MM.1S (cell line): ENCODE data around the gene SMG7.

ENCODE experiments used
- CTCF ChIP-seq: fragments of 300-600 bp; sonication (generic); IDR thresholded peaks from 2 replicates; pipeline ENCODE4 v1.5.1; 2016; ENCODE audit warnings: antibody characterized with exemption, low read length, mixed read lengths
- EZH2 ChIP-seq: fragments of 300-600 bp; sonication (generic); optimal IDR thresholded peaks from 2 replicates; pipeline ENCODE3; 2017; ENCODE audit warnings: low read depth, mild to moderate bottlenecking, antibody characterized with exemption, low read length, mixed read lengths

DNA sequence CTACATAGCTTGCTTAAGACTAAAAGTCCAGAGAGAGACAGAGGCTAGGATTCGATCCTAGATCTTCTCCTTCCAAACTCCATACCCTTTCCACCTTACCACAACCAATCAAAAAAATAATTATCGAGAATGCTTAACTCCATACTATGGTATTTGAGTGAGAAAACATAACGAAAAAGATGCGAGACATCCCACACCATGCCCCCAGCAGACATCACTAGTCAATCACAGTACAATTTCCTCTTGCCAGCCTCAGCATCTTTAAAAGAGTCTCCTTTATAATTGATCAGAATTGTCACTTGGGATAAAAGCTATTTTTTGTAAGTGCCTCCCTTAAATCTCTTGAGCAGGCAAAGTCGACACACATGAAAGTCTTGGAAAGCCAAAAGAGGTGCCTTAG, 117.1 kb downstream of the SMG7 start:
- no peak for TF ChIP-seq CTCF
- TF ChIP-seq EZH2: no peak
